ENCODE data around the gene HHLA2.
"Not testable (repeated sequence)": the region's sequence is repeated elsewhere in the genome, so short reads cannot be mapped to it uniquely, and the experiment has no call there.

The HHLA2 gene, protein sequence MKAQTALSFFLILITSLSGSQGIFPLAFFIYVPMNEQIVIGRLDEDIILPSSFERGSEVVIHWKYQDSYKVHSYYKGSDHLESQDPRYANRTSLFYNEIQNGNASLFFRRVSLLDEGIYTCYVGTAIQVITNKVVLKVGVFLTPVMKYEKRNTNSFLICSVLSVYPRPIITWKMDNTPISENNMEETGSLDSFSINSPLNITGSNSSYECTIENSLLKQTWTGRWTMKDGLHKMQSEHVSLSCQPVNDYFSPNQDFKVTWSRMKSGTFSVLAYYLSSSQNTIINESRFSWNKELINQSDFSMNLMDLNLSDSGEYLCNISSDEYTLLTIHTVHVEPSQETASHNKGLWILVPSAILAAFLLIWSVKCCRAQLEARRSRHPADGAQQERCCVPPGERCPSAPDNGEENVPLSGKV

DNA sequence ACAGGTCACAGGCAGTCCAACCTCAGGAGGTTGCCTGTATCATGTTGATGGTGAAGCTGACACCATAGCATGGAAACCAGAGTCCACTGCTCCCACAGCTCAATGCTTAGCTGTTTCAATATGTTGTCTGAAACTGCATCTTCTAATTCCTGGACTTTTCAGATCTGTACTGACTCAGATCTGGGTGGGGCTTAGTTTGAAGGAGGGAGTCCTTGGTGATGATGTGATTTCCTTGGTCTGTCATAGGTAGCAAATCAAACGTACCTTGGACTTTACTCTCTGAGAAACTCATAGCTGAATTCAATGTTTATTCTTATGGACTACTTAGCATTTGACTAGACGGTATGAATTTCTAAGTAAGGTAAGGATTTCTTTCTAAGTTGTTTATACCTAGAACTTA lies at the start of gene HHLA2:
Gene HHLA2, plus strand, starts transcription at position 310 of the 400 bp plus-strand sequence. CDS start 55,266 bp downstream, outside the sequence.
- no peak for DNase-seq

DNA sequence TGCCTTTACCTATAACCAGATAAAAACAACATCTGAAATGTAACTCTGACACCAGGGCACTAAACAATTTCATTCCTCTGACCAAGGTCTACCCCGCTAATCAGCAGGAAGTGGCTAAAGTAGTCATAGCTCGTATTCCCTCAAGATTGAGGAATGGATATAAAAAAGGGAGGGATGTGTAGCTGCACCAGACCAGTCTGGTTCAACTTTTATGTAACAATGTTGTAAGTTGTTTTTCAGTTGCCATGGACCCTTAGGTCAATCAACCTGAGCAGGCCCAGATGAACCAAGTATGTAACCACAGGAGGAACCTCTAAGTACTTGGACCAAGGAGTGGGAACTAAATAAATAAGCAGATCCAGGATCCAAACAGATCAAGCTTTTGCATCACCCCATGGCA lies 45.7 kb upstream of the HHLA2 start:
- DNase-seq = no peak

DNA sequence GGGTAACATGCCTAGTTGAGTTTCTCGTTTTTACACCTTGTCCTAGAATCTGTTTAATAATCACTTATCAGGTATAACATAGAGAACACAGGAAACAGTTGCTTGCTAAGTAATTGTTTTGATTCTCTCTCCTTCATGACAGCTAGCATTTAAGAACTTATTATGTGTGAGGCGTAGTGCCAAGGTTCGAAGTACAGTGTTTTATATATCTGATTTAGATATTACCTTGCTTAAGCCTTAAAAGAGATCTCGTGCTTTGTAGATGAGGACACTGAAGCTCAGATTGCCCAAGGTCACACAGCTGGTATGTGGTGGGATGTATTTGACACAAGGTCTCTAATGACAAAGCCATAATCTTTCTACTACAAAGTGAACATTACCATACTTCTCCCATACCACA lies 45.1 kb upstream of the HHLA2 start:
- DNase-seq = no peak

DNA sequence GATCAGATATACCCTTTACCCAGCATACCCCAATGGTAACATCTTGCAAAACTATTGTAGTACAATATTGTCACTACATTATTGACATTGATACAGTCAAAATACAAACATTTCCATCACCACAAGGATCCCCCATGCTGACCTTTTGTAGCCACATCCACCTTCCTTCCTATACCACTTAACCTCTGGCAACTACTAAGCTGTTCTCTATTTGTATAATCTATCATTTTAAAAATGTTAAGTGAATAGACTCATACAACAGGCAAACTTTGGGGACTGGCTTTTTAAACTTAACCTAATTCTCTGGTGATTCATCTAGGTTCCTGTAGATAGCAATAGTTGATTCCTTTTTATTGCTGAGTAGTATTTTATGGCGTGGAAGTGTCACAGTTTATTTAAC lies 44.5 kb upstream of the HHLA2 start:
- no peak for DNase-seq

DNA sequence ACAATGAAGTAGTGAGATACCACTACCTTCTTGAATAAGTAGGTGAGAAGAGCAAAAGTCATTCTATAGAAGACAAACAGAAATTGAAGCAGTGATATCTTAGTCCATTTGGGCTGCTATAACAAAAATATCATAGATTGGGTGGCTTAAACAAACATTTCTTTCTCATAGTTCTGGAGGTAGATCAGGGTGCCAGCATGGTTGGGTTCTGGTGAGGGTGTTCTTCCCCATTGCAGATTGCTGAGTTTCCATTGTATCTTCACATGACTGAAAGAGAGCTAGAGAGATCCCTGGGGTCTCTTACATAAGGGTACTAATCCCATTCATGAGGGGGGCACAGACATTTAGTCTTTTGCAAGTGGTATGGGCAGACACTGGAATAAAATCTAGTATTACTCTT lies 41.2 kb upstream of the HHLA2 start:
- DNase-seq = no peak

DNA sequence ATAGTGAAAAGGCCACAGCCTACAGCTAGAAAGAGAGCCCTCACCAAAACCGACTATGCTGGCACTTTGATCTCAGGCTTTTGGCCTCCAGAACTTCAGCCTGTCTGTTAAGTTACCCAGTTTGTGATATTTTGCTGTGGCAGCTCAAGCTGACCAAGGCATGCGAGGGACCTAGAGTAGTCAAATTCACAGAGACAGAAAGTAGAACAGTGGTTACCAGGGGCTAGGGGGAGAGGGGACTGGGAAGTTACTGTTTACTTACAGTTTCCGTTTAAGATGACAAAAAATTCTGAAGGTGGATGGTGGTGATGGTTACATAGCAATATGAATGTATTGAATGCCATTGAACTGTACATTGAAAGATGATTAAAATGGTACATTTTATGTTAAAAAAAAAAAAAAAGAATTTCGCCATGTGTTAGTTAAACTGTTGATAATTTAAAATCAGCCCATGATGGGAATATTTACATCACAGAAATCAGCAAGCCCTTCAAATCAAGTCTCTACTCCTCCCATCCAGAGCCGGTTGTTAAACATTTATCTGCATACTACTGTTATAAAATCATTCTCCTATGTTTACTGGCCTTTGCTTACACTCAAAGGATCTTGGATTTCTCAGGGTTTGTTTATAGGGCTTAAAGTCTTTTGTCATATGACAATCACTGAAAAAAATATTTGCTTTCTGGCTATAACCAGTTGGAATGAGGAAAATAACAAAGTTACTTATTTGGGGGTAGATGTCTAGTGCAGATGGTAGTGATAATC lies 31.6 kb upstream of the HHLA2 start:
- not testable (repeated sequence) for DNase-seq

DNA sequence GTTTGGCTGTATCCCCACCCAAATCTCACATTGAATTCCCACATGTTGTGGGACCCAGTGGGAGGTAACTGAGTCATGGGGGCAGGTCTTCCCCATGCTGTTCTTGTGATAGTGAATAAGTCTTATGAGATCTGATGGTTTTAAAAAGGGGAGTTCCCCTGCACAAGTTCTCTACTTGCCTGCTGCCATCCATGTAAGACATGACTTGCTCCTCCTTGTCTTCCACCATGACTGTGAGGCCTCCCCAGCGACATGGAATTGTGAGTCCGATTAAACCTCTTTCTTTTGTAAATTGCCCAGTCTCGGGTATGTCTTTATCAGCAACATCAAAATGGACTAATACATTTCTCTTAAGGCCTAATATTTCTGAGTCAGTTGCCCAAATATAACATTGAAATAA lies 28.1 kb upstream of the HHLA2 start:
- not testable (repeated sequence) for DNase-seq

DNA sequence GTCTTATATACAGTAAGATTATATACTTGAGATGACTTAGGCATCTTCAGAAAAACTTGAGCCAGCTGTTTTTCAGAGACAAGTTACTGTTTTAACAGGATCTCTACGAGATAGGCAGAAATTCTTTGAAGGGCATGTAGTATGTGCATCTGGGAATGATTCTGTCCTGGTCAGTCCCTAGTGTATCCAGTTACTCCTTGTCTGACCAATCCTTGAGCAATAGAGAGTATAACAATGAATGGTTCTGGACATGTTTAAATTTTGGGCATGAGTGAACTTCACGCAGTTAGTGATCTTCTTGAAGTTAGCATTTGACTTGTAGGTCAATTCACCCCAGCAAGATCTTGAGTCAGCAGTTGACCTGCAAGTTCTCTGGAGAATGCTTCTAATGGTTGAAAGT lies 24.7 kb upstream of the HHLA2 start:
- no peak for DNase-seq

DNA sequence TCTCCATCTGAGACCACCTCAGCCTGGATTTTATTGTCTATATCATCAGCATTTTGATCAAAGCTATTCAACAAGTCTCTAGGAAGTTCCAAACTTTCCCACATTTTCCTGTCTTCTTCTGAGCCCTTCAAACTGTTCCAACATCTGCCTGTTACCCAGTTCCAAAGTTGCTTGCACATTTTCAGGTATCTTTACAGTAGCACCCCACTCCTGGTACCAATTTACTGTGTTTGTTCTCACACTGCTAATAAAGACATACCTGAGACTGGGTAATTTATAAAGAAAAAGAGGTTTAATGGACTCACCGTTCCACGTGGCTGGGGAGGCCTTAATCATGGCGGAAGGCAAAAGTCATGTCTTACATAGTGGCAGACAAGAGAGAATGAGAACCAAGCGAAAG lies 17.3 kb upstream of the HHLA2 start:
- DNase-seq = not testable (repeated sequence)

DNA sequence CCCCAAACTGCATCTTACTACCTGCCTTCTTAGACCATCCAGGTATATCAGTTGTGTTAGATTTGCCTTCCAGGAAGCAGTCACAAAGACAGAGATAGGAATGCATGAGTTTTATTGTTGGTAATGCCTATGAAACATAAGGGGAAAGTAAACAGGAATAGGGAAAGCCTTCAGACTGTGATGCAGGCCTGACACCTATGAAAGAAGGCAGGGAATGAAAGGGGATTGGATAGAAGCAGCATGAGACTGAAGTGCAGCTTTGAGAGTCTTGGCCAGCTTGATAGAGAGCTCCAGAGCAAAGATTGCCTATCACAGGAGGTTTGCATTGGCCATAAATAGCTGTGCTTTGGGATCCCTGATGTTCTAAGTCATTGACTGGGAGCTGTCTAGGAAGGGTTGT lies 15.9 kb upstream of the HHLA2 start:
- DNase-seq = no peak

DNA sequence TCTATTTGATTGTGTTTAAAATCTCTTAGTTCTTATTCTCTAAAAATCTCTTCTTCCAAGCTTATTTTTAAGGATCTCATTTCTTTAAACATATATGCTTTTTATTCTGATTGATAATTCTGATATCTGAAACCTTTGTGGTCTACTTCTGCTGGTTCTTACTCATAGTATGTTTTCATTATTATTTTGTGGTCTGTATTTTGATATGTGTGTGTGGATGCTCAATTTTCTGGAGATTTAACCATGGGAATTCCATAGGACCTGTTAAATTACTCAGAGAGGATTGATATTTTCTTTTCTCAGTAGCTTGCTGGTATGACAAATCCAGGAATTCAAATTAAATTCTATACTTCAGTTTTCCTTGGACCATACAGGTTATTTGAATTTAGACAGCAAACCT lies 14.7 kb upstream of the HHLA2 start:
- DNase-seq = no peak

DNA sequence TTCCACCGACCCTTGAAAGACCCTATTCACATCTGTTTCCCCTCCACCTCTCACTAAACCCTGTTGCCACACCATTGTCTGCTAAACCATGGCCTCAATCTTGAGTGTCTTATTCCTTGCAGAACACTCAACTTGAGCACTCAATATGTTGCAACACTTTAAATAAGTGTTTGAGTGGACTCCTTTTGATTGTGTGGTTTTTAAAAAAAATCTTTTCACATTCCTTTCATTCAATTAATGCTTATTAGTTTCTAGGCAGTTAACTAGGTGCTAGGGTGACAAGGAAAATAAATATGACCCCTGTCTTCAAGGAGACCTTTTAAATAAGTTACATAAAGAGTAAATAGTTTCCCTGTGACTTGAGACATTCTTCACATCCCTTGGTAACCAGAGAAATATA lies 13.3 kb upstream of the HHLA2 start:
- no peak for DNase-seq

DNA sequence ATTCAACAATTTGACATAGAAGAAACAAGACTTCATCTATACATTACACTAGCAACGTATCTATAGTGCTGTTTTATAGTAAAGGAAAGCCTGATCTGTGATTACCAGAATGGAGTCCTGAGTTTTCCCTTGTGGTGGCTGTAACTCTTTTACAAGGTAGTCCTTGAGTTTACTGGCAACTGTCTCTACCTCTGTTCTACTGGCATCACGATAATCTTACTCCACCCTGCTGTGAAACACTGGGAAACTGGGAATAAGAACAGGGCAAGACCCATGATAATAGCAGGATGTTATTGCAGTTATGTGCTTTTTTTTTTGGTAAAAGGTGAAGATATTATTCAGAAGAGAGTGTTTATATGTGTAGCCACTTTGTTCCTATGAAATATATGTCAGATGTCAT lies 12.4 kb upstream of the HHLA2 start:
- no peak for DNase-seq

DNA sequence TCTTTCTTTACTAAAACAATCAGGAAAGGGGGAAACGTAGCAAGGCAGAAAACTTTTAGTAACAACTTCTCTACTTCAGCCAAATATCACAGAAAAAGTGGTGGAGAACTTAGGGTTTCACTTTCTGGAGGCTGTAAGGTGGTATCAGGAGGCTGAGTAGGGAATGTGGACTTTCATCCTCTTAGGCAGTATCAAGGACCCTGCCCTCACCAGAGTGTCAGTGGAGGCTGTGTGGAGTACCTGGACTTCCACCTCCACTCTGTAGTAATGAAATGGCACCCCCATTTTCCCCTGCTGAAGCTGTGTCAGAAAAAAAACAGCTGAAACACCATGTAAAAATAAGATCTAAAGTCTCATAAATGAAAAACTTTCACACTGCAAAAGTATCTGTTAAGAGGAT lies 11.2 kb upstream of the HHLA2 start:
- DNase-seq = no peak

DNA sequence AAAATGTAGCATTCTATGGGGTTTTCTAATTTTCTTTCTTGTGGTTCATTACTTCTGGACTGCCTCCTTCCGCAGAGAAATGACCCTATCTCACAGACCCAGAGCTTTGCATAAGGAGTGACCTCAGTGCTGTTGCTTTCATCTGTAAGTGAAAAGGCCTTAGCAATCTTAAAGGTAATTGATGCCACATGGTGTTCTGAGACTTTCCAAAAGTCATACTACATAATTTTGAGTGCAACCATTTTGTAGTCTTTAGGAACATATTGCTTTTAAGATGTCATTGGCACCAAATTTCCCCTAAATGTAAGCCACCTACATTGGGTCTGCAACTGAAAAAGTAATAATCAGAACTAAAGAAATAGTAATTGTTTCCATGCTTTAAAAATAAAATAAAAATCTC lies 9.2 kb upstream of the HHLA2 start:
- no peak for DNase-seq

DNA sequence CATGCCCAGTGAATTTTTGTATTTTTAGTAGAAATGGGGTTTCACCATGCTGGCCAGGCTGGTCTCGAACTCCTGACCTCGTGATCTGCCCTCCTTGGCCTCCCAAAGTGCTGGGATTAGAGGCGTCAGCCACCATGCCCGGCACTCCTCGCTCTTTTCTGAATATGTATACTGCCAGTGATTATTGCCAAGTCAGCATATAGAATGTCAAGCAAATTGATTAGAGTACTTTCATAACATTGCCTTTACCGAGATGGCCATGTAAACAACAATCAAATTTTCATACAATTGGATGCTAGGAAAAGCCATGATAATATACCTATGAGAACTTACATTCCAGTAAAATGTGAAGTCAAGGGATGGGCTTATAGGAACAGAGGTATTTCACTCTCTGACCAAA lies 8.2 kb upstream of the HHLA2 start:
- not testable (repeated sequence) for DNase-seq

DNA sequence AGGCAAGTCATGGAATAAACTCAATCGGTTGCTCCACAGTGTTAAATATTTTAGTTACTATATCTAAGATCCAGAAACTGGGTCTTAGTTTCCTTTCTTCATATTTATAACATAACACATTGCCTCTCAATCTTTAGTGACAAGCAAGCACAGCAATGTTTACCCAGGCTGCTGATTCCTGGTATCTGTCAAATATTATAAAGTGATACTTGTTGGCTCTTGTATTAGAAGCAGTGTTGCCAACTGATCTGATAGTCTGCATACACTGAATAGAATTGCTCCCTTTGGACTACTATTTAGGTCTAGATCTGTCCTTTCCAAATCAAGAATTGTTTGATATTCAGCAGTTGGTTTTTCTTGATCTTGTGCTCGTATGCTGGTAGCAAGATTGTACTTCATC lies 7.2 kb upstream of the HHLA2 start:
- DNase-seq = no peak

DNA sequence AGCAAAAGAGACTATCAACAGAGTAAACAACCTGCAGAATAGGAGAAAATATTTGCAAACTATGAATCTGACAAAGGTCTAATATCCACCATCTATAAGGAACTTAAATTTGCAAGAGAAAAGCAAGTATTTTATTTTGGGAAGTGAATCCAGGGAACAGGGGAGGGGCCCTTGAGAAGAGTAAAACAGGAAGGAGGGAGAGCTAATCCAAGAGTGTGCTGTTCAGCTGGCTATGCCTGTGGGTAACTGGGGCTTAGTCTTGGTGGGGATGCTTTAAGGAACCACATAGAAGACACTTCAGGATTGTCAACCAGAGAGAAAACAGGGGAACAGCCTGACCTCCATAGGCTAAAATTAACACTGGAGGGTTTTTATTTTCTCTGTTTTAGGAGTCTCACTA lies 3.9 kb upstream of the HHLA2 start:
- DNase-seq = no peak

DNA sequence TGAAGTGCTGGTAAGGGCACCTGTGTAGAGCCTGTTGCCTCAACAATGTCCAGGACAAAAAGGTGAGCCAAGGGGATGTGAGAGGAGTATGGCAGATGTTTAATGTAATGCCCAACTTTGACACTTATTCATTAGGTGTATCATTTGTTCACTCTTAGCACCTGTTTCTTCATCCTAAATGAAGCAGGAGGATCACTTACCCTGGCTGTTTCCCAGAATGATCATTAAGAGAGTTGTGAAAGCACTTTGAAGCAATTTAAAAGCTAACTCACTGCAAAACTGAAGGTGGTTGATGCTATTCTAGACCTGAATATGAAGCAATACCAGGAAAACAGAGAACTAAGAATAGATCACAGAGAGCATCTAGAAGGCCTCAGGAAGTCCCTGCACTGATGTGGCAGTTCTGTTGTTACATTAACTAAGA lies 3.4 kb upstream of the HHLA2 start:
- DNase-seq = peak; percentile 18

DNA sequence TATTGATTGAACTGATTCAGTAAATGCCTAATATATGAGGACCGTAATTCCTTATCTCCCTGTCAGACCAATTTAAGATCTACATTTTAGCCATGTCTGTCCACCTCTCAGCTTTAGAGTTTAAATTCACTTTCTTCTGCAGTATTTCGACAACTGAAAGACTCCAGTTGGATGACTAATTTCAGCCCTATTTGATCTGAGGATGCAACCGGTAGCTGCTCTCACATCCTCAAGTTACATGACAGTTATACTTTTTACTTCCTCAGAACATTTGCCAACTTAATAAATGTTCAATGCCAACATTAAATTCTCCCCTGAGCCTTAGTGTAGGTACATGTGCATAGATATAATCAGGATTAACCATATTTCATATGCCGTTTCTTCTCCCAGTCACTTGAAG lies 2.5 kb upstream of the HHLA2 start:
- DNase-seq = peak; percentile 15

DNA sequence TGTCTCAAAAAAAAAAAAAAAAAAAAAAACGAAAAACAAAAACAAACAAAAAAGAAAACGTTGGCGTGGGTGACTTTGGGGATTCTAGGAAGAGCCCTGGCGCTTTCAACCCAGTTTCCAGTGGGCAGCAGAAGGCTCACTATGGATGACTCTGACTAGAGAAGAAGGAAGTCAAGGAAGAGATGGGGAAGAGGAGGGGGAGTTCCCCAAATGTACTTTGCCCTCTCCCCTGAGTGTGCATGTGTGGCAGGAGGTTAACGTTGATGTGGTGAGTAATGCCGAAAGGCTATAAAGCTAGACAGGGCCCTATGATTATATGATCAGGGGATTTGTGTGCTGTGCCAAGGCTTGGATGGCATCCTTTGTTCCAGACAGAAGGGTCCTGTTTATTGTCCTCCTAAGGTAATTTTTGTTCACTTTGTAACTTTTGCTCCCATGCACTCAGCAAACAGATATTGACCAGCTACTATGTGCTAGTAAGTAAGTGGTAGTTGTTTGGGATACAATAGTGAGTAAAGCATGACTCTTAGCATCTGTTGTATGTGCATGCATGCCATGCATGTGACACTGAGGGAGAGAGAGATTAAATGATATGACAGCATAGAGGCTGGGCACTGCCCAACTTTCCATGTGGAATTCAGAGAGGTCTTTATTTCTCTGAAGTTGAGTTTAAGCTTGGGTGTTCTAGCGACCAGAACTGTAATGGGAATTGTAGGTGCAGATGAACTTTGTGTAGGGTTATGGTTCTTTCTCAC lies 750 bp upstream of the HHLA2 start:
- no peak for DNase-seq

DNA sequence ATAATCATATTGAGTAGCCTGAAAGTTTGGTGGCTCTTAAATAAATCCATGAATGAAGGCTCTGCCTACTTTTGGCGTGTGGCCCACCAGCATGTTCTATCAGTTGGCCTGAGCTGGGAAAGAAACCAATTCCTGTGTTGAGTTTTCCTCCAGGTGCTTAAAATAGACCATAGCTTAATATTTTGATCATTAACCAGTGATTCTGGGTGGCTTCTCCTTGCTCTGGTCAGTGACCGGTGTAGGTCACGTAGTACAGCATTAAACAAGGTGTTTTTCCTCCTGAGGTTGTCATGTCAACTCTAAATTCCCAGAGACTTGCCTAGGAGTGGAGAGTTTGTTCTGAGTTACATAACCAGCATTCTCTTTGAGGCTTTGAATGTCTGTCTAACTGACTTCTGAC lies 1.3 kb downstream of the HHLA2 start:
- DNase-seq = no peak

DNA sequence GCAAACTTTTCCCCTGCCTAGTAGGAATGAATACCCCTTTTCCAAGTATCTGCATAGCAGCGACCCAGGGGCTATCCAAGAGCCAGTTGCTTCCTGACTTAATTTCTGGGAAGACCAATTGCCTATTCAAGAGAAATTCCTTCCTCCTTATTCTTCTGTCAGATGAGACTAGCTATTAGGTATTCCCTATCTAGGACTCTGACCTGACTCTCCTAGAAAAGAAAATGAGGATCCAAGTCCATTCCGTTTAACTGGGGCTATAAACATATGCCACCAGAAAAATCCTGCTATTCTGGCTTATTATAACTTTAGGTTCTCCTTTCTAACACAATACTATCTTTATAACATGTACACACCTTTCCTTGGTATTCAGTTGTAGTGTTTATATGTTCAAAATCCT lies 1.7 kb downstream of the HHLA2 start:
- no peak for DNase-seq
